Endothelial cell (in vitro differentiated cells): ENCODE results near the gene CHN2. TPM values are rescaled to one million over a fixed set of nuclear protein-coding genes. Genes with fewer than 3 reads are reported as not detected.
A peak's percentile ranks its signal among the peaks of the same experiment; 100 is the strongest.

Experiments
- DNase-seq: peaks from one replicate; pipeline ENCODE4 v3.0.0; 2021; ENCODE audit warnings: low spot score
- H3K27ac Mint-ChIP-seq: one replicate; pipeline ENCODE4 v1.8.0; 2021; ENCODE audit warnings: mixed read lengths, inconsistent platforms; ENCODE audit not compliant: unreplicated experiment
- H3K27me3 Mint-ChIP-seq: one replicate; pipeline ENCODE4 v1.8.0; 2021; ENCODE audit warnings: mild to moderate bottlenecking, moderate library complexity, mixed read lengths, inconsistent platforms; ENCODE audit not compliant: unreplicated experiment
- H3K36me3 Mint-ChIP-seq: one replicate; pipeline ENCODE4 v1.8.0; 2021; ENCODE audit warnings: mild to moderate bottlenecking, low read depth, mixed read lengths, inconsistent platforms; ENCODE audit not compliant: unreplicated experiment
- H3K4me1 Mint-ChIP-seq: one replicate; pipeline ENCODE4 v1.8.0; 2021; ENCODE audit warnings: mild to moderate bottlenecking, mixed read lengths, inconsistent platforms; ENCODE audit not compliant: unreplicated experiment
- H3K4me3 Mint-ChIP-seq: one replicate; pipeline ENCODE4 v1.8.0; 2021; ENCODE audit warnings: mild to moderate bottlenecking, mixed read lengths, inconsistent platforms; ENCODE audit not compliant: unreplicated experiment
- H3K9me3 Mint-ChIP-seq: one replicate; pipeline ENCODE4 v1.8.0; 2021; ENCODE audit warnings: mixed read lengths, inconsistent platforms; ENCODE audit not compliant: unreplicated experiment
- total RNA-seq: library from RNA; stranded (reverse); fragmentation: NEBNext Ultra II Directional; extraction: Animal tissue kit (Norgen Biotek cat#: 25700); gene quantifications from one replicate; pipeline ENCODE4 v1.2.1, GENCODE V29; 2021; ENCODE audit not compliant: unreplicated experiment
- TF ChIP-seq, protein P1 (sequence below): fragments of 200-600 bp; sonication (generic); IDR thresholded peaks from one replicate; pipeline ENCODE4 v1.5.0; 2021; ENCODE audit warnings: antibody characterized with exemption; ENCODE audit not compliant: unreplicated experiment

CHN2 gene
- total RNA-seq, 1 donor from 2014 or later = 3.4 TPM

DNA sequence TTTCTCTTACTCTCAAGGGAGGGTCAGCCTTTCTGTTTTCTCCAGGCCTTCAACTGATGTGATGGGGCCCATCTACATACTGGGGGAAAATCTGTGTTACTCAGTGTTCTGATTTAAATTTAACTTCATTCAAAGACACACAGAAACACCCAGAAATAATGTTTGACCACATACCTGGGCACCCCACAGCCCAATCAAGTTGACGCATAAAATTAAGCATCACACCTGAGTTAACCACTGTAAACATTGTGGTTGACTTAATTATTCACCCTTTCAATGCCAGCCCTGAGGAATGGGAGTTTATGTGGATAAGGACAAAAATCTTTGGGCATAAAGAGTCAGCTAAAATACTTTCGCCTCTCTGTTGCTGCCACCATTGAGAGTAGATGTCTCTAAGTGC, 10.0 kb upstream of the CHN2 start:
- H3K4me1 Mint-ChIP-seq = peaks cover 4% of the 10 kb centered on the region
- H3K9me3 Mint-ChIP-seq = no peaks in the 10 kb centered on the region
- H3K27me3 Mint-ChIP-seq = no peaks in the 10 kb centered on the region
- H3K4me3 Mint-ChIP-seq = no peak overlapping the region
- TF ChIP-seq, protein P1, sequence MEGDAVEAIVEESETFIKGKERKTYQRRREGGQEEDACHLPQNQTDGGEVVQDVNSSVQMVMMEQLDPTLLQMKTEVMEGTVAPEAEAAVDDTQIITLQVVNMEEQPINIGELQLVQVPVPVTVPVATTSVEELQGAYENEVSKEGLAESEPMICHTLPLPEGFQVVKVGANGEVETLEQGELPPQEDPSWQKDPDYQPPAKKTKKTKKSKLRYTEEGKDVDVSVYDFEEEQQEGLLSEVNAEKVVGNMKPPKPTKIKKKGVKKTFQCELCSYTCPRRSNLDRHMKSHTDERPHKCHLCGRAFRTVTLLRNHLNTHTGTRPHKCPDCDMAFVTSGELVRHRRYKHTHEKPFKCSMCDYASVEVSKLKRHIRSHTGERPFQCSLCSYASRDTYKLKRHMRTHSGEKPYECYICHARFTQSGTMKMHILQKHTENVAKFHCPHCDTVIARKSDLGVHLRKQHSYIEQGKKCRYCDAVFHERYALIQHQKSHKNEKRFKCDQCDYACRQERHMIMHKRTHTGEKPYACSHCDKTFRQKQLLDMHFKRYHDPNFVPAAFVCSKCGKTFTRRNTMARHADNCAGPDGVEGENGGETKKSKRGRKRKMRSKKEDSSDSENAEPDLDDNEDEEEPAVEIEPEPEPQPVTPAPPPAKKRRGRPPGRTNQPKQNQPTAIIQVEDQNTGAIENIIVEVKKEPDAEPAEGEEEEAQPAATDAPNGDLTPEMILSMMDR = no peak
- H3K27ac Mint-ChIP-seq = no peak overlapping the region
- DNase-seq = no peak
- no peaks in the 10 kb centered on the region for H3K36me3 Mint-ChIP-seq

DNA sequence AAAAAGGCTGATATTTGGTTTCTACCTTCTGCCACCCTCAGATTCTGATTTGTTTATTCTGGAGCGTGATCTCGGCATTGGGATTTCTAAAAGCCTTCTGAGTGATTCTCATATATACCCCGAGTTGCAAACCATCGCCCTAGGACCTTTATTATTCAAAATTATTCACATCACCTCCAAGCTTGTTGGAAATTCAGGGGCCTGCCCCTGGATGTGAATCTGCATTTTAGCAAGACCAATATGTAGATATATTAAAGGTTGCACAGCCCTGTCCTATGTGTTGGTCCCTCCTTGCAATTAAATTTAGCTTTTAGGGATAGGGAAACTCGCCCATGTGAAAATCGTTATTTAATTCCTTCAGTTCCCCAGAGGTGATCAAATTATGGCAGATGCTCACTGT, 9.0 kb upstream of the CHN2 start:
- Mint-ChIP-seq H3K36me3 (no peaks in the 10 kb centered on the region), H3K4me1 (peaks cover 6% of the 10 kb centered on the region), H3K27ac (no peak overlapping the region), H3K4me3 (no peak overlapping the region), H3K9me3 (no peaks in the 10 kb centered on the region), H3K27me3 (no peaks in the 10 kb centered on the region)
- DNase-seq = no peak
- TF ChIP-seq, protein P1 = no peak

DNA sequence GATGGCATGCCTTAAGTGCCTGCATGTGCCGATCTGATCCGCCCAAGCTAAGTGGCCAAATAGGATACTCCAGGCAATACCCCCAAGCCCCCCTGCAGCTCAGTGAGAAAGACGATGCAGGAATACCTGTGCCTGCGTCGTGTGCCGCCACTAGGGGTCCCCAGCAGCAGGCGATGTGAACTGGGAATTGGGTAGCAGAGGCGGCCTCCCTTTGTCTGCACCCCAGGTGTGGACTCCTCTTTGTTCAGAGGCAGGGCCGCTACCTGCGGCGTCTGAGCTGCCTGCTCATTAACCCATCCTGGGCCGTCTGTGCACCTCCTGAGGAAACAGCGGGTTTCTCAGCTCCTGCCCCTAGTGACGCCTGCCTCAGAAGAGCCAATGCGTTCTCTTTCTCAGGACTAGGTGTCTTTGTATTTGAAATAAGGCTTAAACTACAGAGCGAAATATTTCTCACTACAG, 4.8 kb upstream of the CHN2 start:
- Mint-ChIP-seq H3K27ac (no peak overlapping the region), H3K36me3 (no peaks in the 10 kb centered on the region), H3K9me3 (no peaks in the 10 kb centered on the region), H3K4me1 (peaks cover 6% of the 10 kb centered on the region), H3K4me3 (no peak overlapping the region), H3K27me3 (peaks cover 7% of the 10 kb centered on the region)
- TF ChIP-seq, protein P1 = peak; percentile 80
- peak; percentile 73 for DNase-seq

DNA sequence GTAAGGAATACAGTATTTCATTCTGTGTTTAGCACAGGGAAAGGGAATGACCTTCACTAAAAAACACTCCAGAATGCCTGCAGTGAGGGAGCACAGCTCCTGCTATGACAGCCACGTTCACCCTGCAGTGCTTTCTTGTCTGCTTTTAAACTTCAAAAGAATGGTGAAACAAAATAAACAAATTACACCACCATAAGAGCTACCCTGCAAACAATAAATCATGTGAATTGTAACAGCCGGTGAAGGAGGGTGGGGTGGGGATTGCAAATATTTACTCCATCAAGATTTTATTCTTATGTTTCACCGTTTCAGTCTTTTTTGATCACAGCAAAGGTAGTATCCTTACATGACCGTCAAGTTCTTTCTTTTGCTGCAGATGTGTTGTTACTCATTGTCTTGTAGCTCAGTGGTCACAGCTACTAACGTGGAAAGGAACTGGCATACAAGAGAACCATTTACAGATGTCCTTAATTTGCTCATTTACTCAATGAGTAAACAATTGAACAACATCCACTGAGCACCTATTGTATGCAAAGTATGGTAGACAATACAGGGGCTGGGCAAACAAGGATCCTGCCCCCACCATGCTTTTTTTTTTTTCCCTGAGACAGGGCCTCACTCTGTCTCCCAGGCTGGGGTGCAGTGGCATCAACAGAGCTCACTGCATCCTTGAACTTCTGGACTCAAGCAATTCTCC, 4.1 kb upstream of the CHN2 start:
- Mint-ChIP-seq H3K9me3 (no peaks in the 10 kb centered on the region), H3K4me1 (peaks cover 10% of the 10 kb centered on the region), H3K27ac (no peak overlapping the region), H3K27me3 (peaks cover 9% of the 10 kb centered on the region), H3K4me3 (no peak overlapping the region), H3K36me3 (no peaks in the 10 kb centered on the region)
- TF ChIP-seq, protein P1 = no peak
- DNase-seq = no peak

DNA sequence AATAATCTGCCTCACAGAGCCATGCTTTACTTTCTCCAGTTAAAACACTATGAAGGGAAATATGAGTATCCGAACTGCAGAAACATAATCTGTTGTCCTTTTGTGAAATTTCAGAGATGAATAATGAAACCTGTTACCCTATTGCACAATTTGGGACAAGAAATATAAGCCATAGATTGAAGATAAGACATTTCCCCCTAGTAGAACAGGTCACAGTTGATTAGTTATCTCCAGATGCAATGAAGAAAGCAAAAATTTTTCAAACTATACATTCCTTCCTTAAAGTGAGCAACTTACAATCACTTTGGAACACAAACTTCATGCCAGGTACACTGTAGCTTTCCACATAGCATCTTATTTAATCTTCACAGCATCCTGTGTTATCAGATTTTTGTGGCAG, 2.3 kb upstream of the CHN2 start:
- no peak overlapping the region for H3K4me3 Mint-ChIP-seq

More for the DNA sequence above, 2.3 kb upstream of the CHN2 start:
- DNase-seq = no peak
- H3K27ac Mint-ChIP-seq = no peak overlapping the region
- no peaks in the 10 kb centered on the region for H3K36me3 Mint-ChIP-seq
- peaks cover 12% of the 10 kb centered on the region for H3K4me1 Mint-ChIP-seq
- peaks cover 12% of the 10 kb centered on the region for H3K27me3 Mint-ChIP-seq
- TF ChIP-seq, protein P1 = no peak
- H3K9me3 Mint-ChIP-seq = no peaks in the 10 kb centered on the region
